HG03159 (cell line): Measurements from ENCODE around the gene KANK4.

Experiments
- ATAC-seq: cut with Tn5 transposase; IDR thresholded peaks from one replicate; pipeline ENCODE4 v1.9.1; 2021; ENCODE audit warnings: mild to moderate bottlenecking, moderate library complexity; ENCODE audit not compliant: unreplicated experiment

The KANK4 gene

DNA sequence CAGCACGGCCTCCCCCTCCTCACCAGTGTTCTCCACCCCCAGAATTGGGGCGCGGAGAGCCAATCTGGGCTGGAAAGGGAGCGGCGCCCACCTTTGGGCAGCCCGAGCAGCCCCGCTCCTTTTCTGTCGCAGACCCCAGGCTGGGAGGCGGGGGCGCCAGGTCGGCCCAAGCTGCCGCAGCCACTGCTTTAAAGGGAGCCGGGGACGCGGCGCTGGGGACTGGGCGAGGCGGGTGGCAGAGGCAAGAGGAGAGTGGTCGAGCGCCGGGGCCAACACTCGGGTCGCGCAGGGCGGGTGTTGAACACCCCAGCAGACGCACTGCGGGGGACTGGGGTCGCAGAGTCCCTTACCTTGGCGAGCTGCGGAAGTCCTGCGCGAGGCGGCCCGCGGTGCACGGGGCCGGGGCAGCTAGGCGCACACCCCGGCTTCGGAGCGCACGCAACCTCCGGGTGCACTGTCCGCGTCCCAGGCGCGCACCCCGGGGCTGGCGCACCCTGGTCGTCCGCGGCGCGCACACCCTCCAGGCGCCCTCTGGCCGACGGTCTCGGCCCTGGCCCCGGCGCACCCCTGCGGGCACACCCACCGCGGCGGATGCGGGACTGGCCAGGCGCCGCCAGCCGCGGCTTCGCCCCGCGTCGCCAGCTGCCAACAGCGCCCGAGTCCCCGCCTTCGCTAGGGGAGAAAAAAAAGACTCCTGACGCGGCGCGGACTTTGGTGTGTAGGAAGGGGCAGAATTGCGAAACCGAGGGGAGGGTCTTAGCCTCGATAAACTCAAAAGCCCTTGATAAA, at the start of gene KANK4:
TSS of gene KANK4 (minus strand) at position 679 of the 789 bp plus-strand sequence. CDS start 37,870 bp downstream, outside the sequence.
- ATAC-seq: no peak

- ATAC-seq: no peak
Observed at GRCh38 chr1:62368989-62369388, 49.8 kb upstream of the KANK4 start.

DNA sequence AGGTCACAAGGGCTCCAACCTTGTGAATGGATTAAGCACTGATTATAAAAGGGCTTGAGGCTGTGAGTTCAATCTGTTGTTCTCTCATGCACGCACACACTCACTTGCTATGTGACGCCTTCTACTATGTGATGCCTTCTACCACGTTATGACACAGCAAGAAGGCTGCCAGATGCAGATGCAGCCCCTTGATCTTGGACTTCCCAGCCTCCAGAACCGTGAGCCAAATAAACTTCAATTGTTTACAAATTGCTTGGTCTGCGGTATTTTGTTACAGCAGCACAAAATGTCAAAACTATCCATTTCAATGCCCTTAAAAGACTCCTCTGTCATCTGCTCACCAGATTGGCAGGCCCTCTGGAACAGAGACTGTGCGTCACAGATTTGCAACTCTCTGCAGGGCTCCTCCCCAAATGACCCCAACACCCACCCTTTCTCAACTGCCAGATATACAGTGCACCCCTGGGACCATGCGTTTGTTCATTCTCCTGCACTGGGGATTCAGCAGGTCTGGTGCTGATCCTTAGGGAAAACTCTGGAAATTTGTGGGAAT, 47.8 kb upstream of the KANK4 start:
- no peak for ATAC-seq

GRCh38 chr1:62364721-62365120, 45.5 kb upstream of the KANK4 start:
- no peak for ATAC-seq

DNA sequence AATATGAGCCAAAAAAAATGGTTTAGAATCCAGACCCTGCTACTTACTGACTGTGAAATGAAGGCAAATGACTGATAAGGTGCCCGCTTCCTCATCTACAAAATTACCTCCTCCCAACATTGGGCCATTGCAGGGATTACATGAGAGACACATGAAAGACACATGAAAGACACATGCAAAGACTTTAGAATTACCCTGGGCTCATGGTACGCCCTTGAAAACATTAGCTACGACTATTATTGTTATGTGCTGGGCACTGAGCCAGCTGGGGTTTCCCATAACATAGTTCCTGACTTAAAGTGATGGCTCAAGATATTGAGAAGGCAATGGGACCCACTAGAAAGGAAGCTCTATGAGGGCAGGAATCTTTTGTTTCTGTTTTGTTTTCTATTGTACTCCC, 43.7 kb upstream of the KANK4 start:
- no peak for ATAC-seq

DNA sequence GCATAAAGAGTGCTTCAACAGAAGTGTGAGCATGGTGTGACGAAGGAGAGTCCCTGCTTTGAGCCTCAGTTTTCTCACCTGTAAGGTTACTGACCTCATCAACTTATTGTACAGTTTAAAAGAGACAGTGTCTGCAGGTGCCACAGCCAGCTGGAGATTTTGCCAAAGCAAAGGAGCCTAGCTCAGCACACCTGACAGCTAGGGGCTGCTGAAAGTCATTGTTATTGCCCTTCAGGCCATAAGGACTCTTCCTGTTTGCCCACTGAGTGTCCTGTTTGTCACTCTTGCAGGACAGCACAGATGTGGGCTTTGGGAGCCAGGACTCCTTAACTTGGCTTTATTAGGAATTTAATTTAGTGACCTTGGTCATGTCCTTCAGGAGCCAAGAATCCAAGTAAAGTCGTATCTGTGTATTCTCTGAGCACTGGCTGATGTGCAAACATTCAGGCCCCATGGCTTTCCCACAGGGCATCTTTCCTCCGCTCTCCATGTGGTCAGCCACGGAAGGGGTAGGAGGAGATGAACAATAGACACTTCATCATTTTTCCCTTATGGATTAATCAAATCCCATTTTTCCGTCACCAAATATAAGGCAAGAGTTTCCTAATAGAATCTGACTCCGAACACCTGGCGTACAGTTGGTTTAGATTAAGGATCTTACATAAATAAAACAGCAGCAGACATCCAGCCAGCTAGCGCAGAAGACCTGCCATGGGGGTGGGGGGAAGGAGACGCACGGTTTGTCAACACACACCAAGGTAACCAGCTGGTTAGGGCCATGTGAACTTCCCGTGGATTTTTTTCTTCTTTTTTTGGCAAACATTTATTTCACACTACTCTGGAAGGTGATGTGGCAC, 43.1 kb upstream of the KANK4 start:
- ATAC-seq: no peak

DNA sequence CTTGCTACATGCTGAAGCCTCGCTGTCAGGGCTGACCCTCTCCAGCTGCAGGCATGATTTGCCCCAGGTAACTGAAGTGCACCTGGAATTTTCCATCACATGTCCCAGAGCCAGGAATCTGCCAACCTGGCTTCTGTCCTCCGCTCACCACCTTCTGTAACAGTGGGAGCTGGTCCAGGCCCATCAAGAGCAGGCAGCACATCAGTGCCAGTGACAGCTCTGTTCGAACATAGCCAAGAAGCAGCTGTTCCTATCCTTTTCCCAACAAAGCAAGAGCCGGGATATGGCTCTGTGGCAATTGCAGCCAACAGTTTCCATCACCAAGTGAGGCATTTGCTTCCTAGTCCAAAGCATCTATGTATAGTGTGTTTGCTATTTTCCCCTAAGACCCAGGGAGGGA, 42.2 kb upstream of the KANK4 start:
- no peak for ATAC-seq

GRCh38 chr1:62358665-62359373, 39.6 kb upstream of the KANK4 start:
- no peak for ATAC-seq

- no peak for ATAC-seq
Observed at GRCh38 chr1:62357916-62358315, 38.7 kb upstream of the KANK4 start.

DNA sequence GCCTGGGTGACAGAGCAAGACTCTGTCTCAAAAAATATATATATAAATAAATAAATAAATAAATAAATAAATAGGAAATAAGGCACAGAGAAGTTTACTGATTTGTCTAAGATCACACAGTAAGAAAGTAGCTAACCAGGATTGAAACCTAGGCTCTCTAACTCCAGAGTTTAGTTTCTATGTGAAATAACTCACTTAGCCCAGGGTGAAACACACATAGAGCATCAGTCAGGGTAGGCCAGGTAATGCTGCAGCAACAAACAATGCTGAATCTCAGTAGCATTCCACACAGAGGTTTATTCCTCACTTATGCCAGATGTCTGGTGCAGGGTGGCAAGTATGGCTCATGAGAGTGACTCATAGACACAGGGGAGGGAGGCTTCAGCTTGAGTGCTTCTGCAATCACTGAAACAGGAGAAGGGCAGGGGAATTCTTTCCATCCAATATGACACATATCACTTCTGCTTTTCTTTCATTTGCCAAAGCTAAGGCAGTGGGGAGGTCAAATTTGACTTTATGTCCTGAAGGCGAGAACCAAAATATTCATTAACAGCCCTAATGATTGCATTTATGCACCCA, 37.1 kb upstream of the KANK4 start:
- ATAC-seq: no peak

- ATAC-seq: no peak
Observed at GRCh38 chr1:62355095-62355494, 35.9 kb upstream of the KANK4 start.

GRCh38 chr1:62353853-62354252, 34.6 kb upstream of the KANK4 start:
- no peak for ATAC-seq

GRCh38 chr1:62352387-62352786, 33.2 kb upstream of the KANK4 start:
- no peak for ATAC-seq

GRCh38 chr1:62349470-62350233, 30.4 kb upstream of the KANK4 start:
- no peak for ATAC-seq

- ATAC-seq: no peak
Observed at GRCh38 chr1:62346886-62347285, 27.7 kb upstream of the KANK4 start.

- no peak for ATAC-seq
Observed at GRCh38 chr1:62343911-62344310, 24.7 kb upstream of the KANK4 start.

- no peak for ATAC-seq
Observed at GRCh38 chr1:62342270-62342669, 23.0 kb upstream of the KANK4 start.

- ATAC-seq: no peak
Observed at GRCh38 chr1:62341615-62342014, 22.4 kb upstream of the KANK4 start.

DNA sequence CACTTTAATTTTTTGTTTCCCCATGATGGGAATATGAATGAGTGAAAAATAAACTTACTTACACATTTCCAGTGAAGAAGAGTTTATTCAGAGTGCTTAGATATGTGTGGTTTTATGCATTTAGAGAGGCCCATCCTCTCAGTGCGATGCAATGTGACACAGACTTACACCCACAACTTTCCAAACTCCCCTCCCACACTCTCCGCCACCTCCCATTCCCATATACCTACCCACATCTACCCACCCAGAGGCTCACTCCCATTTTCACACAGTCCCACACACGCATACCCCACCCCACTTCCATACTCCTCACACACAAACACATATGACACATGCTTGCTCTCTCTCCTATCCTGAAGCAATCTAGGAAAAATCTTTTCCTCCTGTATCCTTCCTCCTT, 21.9 kb upstream of the KANK4 start:
- no peak for ATAC-seq
